ENCODE measurements around the gene RIOK2.
"Not testable (repeated sequence)": the region's sequence is repeated elsewhere in the genome, so short reads cannot be mapped to it uniquely, and the experiment has no call there.

RIOK2 gene

GRCh38 chr5:97183100-97183929, at the start of gene RIOK2:
RIOK2 (minus strand) TSS chr5:97183247; CDS start chr5:97183191, 56 bp downstream.
- DNase-seq, result peak; percentile 89

DNA sequence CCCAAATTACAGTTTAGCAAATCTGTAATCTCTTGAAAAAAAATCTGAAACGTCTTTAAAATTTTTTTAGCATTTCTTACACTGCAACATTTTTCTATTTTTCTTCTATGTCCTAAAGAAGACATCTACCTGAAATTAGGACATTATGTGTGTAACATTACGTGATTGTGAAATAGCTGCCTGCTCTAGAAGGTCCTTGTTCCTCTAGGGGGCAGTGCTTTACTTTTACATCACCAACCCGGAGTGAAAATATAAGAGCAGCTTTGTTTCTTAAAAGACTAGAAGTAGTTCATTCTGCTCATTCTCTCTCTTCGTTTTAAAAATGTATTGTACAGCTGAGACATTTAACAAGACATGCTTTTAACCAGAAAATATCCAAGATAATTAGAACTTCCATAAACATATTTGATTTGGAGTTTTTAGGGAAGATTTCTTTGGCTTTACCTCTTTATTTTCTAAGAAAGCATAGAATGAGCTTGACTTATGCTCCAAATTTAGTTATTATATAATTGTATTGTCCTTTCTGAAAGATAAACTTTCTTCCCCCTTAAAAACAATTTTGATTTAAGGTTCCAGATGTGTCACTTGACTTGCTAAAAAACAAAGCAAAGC, 48.1 kb upstream of the RIOK2 start:
- no peak for DNase-seq

GRCh38 chr5:97229688-97230285, 46.7 kb upstream of the RIOK2 start:
- DNase-seq, result no peak

GRCh38 chr5:97229196-97229595, 46.1 kb upstream of the RIOK2 start:
- no peak for DNase-seq

GRCh38 chr5:97225222-97225621, 42.2 kb upstream of the RIOK2 start:
- DNase-seq, result no peak

GRCh38 chr5:97224112-97224750, 41.2 kb upstream of the RIOK2 start:
- no peak for DNase-seq

DNA sequence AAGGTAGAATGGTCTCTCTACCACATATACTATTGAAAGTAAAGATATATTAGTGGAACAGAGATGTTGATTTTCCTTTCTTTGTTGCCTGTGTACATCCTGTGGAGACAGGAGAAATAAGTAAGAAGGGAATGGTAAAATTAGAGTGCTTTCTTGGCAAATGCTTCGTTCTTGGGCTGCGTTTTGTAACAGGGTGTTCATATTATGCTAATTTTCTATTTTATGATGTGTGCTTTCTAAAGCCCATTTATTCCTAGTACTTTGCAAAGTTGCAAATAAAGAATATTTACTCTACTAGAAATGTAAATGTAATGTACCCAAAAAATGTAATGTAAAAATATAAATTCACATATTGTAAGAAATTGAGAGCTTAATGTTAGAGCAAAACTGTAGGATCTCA, 40.5 kb upstream of the RIOK2 start:
- DNase-seq, result no peak

DNA sequence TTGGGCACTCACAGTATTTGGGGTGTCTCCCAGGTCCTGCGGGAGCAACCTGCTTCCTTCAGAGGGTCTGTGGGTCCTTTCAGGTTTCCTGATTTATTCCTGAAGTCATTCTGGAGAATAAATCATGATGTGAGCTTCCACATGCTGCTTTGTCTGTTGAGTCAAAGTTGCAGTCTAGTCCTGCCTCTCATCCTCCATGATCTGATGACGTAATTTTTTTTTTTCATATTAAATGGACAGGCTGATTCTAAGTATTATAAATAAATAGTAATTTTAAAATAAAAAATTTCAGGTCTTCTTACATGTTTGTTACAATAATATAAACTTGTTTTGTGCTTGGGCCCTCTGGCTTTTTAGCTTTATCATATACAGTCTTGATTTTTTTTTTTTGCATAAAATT, 26.3 kb upstream of the RIOK2 start:
- no peak for DNase-seq

- no peak for DNase-seq
These were observed 25.7 kb upstream of the RIOK2 start for GRCh38 chr5:97208714-97209113.

GRCh38 chr5:97208184-97208713, 25.2 kb upstream of the RIOK2 start:
- no peak for DNase-seq

DNA sequence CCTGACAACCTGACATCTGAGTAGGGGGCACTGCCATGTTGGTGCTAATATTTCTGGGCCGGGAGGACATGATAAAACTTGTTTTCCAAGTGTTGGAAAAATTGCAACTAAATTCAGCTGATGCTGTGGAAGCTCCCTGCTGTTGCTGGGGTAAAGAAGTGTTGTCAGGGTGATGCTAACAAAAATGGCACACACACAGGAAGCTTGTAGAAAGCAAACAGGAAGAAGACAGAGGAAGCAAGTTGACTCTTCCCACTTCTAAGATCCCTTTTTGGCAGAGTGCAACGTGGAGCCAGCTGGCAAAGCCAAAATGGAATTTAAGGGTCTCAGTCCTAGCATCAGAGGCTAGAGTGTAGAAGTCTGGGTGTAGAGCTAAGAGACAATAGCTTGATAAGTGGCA, 11.3 kb upstream of the RIOK2 start:
- no peak for DNase-seq

DNA sequence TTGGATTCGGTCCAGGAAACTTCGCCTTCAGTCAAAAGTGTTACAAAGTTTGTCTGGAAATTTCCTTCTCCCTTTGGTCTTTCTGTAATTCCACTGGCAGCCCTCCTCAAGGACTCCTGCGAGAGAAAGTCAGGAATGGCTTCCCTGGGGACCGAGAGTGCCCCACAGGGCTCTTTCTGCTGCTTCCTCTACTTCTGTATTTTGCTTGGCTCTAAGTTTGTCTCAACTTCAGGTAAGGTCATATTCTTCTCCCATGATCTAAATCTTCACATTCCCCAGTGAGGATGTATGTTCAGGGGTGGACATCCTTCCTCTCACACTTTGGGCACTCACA, 10.3 kb upstream of the RIOK2 start:
- DNase-seq, result no peak

DNA sequence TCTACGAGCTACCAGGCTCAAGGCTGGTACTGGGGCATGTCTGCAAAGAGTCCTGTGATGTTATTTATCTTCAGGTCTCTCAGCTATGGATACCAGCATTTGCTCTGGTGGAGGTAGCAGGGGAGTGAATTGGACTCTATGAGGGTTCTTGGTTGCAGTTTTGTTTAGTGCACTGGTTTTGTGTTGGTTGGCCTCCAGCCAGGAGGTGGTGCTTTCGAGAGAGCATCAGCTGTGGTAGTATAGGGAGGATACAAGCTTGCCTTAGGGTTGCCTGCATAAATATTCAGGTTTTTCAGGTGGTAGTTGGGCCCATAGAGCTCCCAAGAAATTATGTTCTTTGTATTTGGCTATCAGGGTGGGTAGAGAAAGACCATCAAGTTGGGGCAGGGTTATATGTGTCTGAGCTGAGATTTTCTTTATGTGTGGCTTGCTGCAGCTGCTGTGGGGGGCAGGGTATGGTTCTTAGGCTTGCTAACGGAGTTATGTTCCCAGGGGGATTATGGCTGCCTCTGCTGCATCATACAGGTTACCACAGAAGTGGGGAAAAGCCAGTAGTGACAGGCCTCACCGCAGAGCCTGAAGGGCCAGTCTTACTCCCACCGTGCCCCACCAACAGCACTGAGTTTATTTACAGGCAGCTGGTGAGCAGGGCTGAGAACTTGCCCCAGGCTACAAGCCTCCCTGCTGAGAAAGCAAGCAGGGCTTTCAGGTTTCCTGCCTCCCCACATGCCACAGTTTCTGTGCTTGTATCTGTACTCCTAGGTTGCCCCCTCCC, 9.7 kb upstream of the RIOK2 start:
- no peak for DNase-seq

GRCh38 chr5:97191893-97192292, 8.8 kb upstream of the RIOK2 start:
- DNase-seq, result no peak

DNA sequence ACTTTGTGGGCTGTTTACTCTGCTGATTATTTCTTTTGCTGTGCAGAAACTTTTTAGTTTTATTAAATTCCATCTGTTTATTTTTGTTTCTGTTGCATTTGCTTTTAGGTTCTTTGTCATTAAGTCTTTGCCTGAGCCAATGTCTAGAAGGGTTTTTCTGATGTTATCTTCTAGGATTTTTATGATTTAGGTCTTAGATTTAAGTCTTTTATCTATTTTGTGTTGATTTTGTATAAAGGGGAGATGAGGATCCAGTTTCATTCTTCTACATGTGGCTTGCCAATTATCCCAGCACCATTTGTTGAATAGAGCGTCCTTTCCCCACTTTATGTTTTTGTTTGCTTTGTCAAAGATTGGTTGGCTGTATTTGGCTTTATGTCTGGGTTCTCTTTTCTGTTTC, 6.5 kb upstream of the RIOK2 start:
- DNase-seq, result not testable (repeated sequence)

- DNase-seq, result no peak
These were observed 825 bp upstream of the RIOK2 start for GRCh38 chr5:97183930-97184213.

GRCh38 chr5:97182571-97183099, 412 bp downstream of the RIOK2 start:
- DNase-seq, result no peak

- no peak for DNase-seq
These were observed 1.0 kb downstream of the RIOK2 start for GRCh38 chr5:97181856-97182545.

GRCh38 chr5:97179457-97179856, 3.6 kb downstream of the RIOK2 start:
- DNase-seq, result not testable (repeated sequence)

- no peak for DNase-seq
These were observed 10.8 kb downstream of the RIOK2 start for GRCh38 chr5:97172227-97172626.

DNA sequence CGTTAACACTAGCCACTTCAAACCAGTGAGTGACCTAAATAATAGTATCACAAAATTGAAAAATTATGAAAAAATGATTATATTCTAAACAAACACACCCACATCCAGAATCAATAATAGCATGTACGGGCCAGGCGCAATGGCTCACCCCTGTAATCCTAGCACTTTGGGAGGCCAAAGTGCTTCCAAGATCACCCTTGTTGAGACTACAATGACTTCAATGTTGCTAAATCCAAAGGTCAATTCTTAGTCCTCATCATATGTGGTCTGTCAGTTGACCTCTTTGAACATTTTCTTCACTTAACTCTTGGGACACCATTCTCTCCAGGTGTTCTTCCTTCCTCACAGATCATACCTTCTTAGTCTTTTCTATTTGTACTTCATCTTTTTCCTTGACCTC, 11.3 kb downstream of the RIOK2 start:
- DNase-seq, result no peak

DNA sequence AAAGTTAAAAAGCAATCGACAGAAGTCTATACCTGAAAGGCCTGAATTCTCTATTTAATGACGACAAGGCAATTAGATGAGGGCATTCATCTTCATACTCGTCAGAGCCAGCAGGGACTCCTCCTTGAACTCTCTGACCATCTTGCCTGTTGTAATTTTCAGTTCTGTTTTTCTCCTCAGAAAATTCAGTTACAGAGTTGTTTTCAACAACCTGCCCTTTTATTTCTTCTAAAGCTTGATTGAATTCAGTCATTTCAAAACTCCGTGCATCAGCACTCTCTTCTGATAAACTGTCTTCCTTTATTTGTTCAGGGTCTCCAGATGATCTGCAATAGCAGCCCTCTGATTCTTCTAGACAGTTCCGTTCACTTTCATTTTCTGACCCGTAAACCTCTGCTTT, 15.6 kb downstream of the RIOK2 start:
- no peak for DNase-seq
